RWPE2 (cell line): ENCODE results near the gene REPIN1.

Experiments
- ATAC-seq: fragments of 200-7000 bp; cut with Tn5 transposase; 3 replicates; pipeline ENCODE4 v1.9.1; 2021; ENCODE audit warnings: low read depth
- DNase-seq: peaks from one replicate; pipeline ENCODE4 v3.0.0-alpha.2; 2020; ENCODE audit warnings: low spot score
- H3K27ac ChIP-seq: fragments of 450-650 bp; 2 replicates; pipeline ENCODE4 v1.5.1; 2017; ENCODE audit warnings: mild to moderate bottlenecking; ENCODE audit not compliant: poor library complexity, severe bottlenecking
- H3K27me3 ChIP-seq: fragments of 250-450 bp; sonication (Bioruptor Pico); 2 replicates; pipeline ENCODE4 v1.5.1; 2021; ENCODE audit warnings: mild to moderate bottlenecking, moderate library complexity; ENCODE audit not compliant: insufficient read depth, poor library complexity, severe bottlenecking
- H3K36me3 ChIP-seq: fragments of 250-450 bp; sonication (Bioruptor Pico); 2 replicates; pipeline ENCODE4 v1.5.1; 2020; ENCODE audit warnings: low read depth, mild to moderate bottlenecking, moderate library complexity
- H3K4me1 ChIP-seq: fragments of 250-450 bp; sonication (Bioruptor Pico); 2 replicates; pipeline ENCODE4 v1.5.1; 2021; ENCODE audit warnings: mild to moderate bottlenecking, moderate library complexity; ENCODE audit not compliant: insufficient read depth, poor library complexity, severe bottlenecking
- H3K4me3 ChIP-seq: fragments of 250-450 bp; sonication (Bioruptor Pico); 2 replicates; pipeline ENCODE4 v1.5.1; 2021; ENCODE audit warnings: mild to moderate bottlenecking, moderate library complexity; ENCODE audit not compliant: severe bottlenecking
- H3K9me3 ChIP-seq: fragments of 250-450 bp; sonication (Bioruptor Pico); 2 replicates; pipeline ENCODE4 v1.5.1; 2021; ENCODE audit warnings: mild to moderate bottlenecking, moderate library complexity; ENCODE audit not compliant: severe bottlenecking
- CTCF ChIP-seq: fragments of 450-650 bp; IDR thresholded peaks from one replicate; pipeline ENCODE4 v1.5.1; 2017; ENCODE audit warnings: mild to moderate bottlenecking, moderate library complexity; ENCODE audit not compliant: poor library complexity, severe bottlenecking

REPIN1 gene

GRCh38 chr7:150407588-150408392, 39.2 kb downstream of the REPIN1 start:
- Histone ChIP-seq H3K27me3 (no peaks in the 10 kb centered on the region), H3K36me3 (no peaks in the 10 kb centered on the region), H3K4me1 (peaks cover 5% of the 10 kb centered on the region), H3K4me3 (no peak overlapping the region), H3K9me3 (no peaks in the 10 kb centered on the region), H3K27ac (no peak overlapping the region)
- ATAC-seq (no peak), DNase-seq (no peak)
- TF ChIP-seq CTCF: no peak

- Histone ChIP-seq H3K27ac (no peak overlapping the region), H3K27me3 (no peaks in the 10 kb centered on the region), H3K9me3 (no peaks in the 10 kb centered on the region), H3K36me3 (no peaks in the 10 kb centered on the region), H3K4me3 (no peak overlapping the region), H3K4me1 (peaks cover 5% of the 10 kb centered on the region)
- no peak for DNase-seq
- ATAC-seq: no peak
- TF ChIP-seq CTCF: no peak
Measured at GRCh38 chr7:150408393-150409299, 40.0 kb downstream of the REPIN1 start.

GRCh38 chr7:150409300-150410030, 40.8 kb downstream of the REPIN1 start:
- no peak overlapping the region for H3K27ac ChIP-seq

GRCh38 chr7:150410131-150410530, 41.5 kb downstream of the REPIN1 start:
- no peak for TF ChIP-seq CTCF
- Histone ChIP-seq H3K27me3 (no peaks in the 10 kb centered on the region), H3K9me3 (no peaks in the 10 kb centered on the region), H3K36me3 (no peaks in the 10 kb centered on the region), H3K4me1 (no peaks in the 10 kb centered on the region), H3K27ac (no peak overlapping the region), H3K4me3 (no peak overlapping the region)
- DNase-seq (no peak), ATAC-seq (no peak)

More at GRCh38 chr7:150409300-150410030, 40.8 kb downstream of the REPIN1 start:
- H3K27me3 ChIP-seq: no peaks in the 10 kb centered on the region
- H3K4me3 ChIP-seq: no peak overlapping the region
- TF ChIP-seq CTCF: no peak
- H3K36me3 ChIP-seq: no peaks in the 10 kb centered on the region
- ATAC-seq: no peak
- no peak for DNase-seq
- H3K4me1 ChIP-seq: peaks cover 1% of the 10 kb centered on the region
- H3K9me3 ChIP-seq: no peaks in the 10 kb centered on the region
